DND-41 (cell line): ENCODE data around the gene IL1R2.

ENCODE experiments used
- EZH2 ChIP-seq: IDR thresholded peaks from 3 replicates; pipeline ENCODE4 v1.6.1; 2012; ENCODE audit warnings: borderline replicate concordance, low read depth, mild to moderate bottlenecking, moderate library complexity, low read length, inconsistent platforms; ENCODE audit not compliant: severe bottlenecking
- TF ChIP-seq, protein P1 (sequence below): IDR thresholded peaks from 2 replicates; pipeline ENCODE4 v1.5.1; 2012; ENCODE audit warnings: borderline replicate concordance, low read length, moderate library complexity, mild to moderate bottlenecking; ENCODE audit not compliant: poor library complexity, severe bottlenecking; ENCODE audit errors: extremely low read depth

DNA sequence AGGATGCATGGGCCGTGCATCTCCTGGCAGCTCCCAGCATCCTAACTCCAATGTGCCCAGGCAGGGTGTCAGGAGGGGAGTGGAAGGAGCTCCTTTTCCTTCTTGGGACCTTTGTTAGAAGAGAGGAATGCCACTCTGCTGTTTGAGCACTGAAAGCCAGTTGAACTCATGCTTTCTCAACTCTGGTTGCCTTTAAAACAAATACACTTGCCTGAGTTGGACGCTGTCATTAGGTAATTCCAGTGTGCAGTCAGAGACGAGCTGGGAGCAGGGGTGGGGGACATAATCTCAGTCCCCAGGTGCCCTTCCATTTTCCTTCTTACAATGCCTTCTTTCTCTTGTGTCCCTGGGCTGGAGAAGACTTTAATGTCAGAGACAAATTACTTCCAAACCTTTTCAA lies 44.4 kb upstream of the IL1R2 start:
- TF ChIP-seq, protein P1, sequence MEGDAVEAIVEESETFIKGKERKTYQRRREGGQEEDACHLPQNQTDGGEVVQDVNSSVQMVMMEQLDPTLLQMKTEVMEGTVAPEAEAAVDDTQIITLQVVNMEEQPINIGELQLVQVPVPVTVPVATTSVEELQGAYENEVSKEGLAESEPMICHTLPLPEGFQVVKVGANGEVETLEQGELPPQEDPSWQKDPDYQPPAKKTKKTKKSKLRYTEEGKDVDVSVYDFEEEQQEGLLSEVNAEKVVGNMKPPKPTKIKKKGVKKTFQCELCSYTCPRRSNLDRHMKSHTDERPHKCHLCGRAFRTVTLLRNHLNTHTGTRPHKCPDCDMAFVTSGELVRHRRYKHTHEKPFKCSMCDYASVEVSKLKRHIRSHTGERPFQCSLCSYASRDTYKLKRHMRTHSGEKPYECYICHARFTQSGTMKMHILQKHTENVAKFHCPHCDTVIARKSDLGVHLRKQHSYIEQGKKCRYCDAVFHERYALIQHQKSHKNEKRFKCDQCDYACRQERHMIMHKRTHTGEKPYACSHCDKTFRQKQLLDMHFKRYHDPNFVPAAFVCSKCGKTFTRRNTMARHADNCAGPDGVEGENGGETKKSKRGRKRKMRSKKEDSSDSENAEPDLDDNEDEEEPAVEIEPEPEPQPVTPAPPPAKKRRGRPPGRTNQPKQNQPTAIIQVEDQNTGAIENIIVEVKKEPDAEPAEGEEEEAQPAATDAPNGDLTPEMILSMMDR: no peak
- TF ChIP-seq EZH2: no peak
